ENCODE data around the gene TTYH2.

TTYH2 gene

GRCh38 chr17:74233937-74234336, 20.6 kb downstream of the TTYH2 start:
- no peak for DNase-seq (ENCODE audit: low read depth in 2 of 2)

- DNase-seq (ENCODE audit: low read depth in 2 of 2), result no peak
Measured at GRCh38 chr17:74234486-74234885, 21.1 kb downstream of the TTYH2 start.

GRCh38 chr17:74235040-74235581, 21.7 kb downstream of the TTYH2 start:
- no peak for DNase-seq (ENCODE audit: low read depth in 2 of 2)

- DNase-seq (ENCODE audit: low read depth in 2 of 2), result no peak
Measured at GRCh38 chr17:74235911-74236371, 22.6 kb downstream of the TTYH2 start.

- no peak for DNase-seq (ENCODE audit: low read depth in 2 of 2)
Measured at GRCh38 chr17:74237321-74237720, 23.9 kb downstream of the TTYH2 start.

- DNase-seq (ENCODE audit: low read depth in 2 of 2), result no peak
Measured at GRCh38 chr17:74239172-74239571, 25.8 kb downstream of the TTYH2 start.

GRCh38 chr17:74240618-74241205, 27.3 kb downstream of the TTYH2 start:
- DNase-seq (ENCODE audit: low read depth in 2 of 2), result no peak

GRCh38 chr17:74241431-74241830, 28.1 kb downstream of the TTYH2 start:
- DNase-seq (ENCODE audit: low read depth in 2 of 2), result no peak

GRCh38 chr17:74241847-74242246, 28.5 kb downstream of the TTYH2 start:
- DNase-seq (ENCODE audit: low read depth in 2 of 2), result no peak

- no peak for DNase-seq (ENCODE audit: low read depth in 2 of 2)
Measured at GRCh38 chr17:74243013-74243755, 29.8 kb downstream of the TTYH2 start.

GRCh38 chr17:74244128-74244527, 30.8 kb downstream of the TTYH2 start:
- no peak for DNase-seq (ENCODE audit: low read depth in 2 of 2)

GRCh38 chr17:74244548-74244947, 31.2 kb downstream of the TTYH2 start:
- DNase-seq (ENCODE audit: low read depth in 2 of 2), result no peak

- no peak for DNase-seq (ENCODE audit: low read depth in 2 of 2)
Measured at GRCh38 chr17:74245145-74245831, 31.9 kb downstream of the TTYH2 start.

GRCh38 chr17:74245871-74246270, 32.5 kb downstream of the TTYH2 start:
- no peak for DNase-seq (ENCODE audit: low read depth in 2 of 2)

- DNase-seq (ENCODE audit: low read depth in 2 of 2), result no peak
Measured at GRCh38 chr17:74249590-74250270, 36.4 kb downstream of the TTYH2 start.

GRCh38 chr17:74250324-74250995, 37.1 kb downstream of the TTYH2 start:
- DNase-seq (ENCODE audit: low read depth in 2 of 2), result no peak

- no peak for DNase-seq (ENCODE audit: low read depth in 2 of 2)
Measured at GRCh38 chr17:74251051-74251450, 37.7 kb downstream of the TTYH2 start.

GRCh38 chr17:74251569-74251968, 38.2 kb downstream of the TTYH2 start:
- DNase-seq (ENCODE audit: low read depth in 2 of 2), result no peak

GRCh38 chr17:74252211-74252610, 38.8 kb downstream of the TTYH2 start:
- no peak for DNase-seq (ENCODE audit: low read depth in 2 of 2)

- DNase-seq (ENCODE audit: low read depth in 2 of 2), result no peak
Measured at GRCh38 chr17:74253036-74253435, 39.7 kb downstream of the TTYH2 start.

- no peak for DNase-seq (ENCODE audit: low read depth in 2 of 2)
Measured at GRCh38 chr17:74257311-74257710, 43.9 kb downstream of the TTYH2 start.

All from activated CD8-positive, alpha-beta memory T cell treated with anti-CD3 and anti-CD28 coated beads for 4 hours (primary cell).